Right lung (tissue), 5 donors: ENCODE measurements around the gene SMARCAD1. TPM values are rescaled to one million over a fixed set of nuclear protein-coding genes. Genes with fewer than 3 reads are reported as not detected.

Source experiments
- DNase-seq, 2 donors: peaks; one replicate each; pipeline ENCODE4 v3.0.0-alpha.2; 2013
- polyA plus RNA-seq, 5 donors: library from polyadenylated mRNA; unstranded; fragments of 120-200 nt; gene quantifications; one replicate each; pipeline versions ENCODE4 v1.2.1 to v1.2.3, GENCODE V29; 2013; ENCODE audit warnings: inconsistent platforms in 1 of 5, low replicate concordance in 1 of 5; ENCODE audit not compliant: insufficient read length in 5 of 5, insufficient read depth in 1 of 5

SMARCAD1 gene
- polyA plus RNA-seq, 5 donors, result 41.9 to 72.0 (median 60.7) TPM

- DNase-seq, result peak in 1 of 2 donors; percentile 7
Measured at GRCh38 chr4:94228493-94229216, 21.0 kb downstream of the SMARCAD1 start.

GRCh38 chr4:94232519-94232918 lies 24.9 kb downstream of the SMARCAD1 start:
- DNase-seq, result no peak

- no peak for DNase-seq
Measured at GRCh38 chr4:94235825-94236224, 28.2 kb downstream of the SMARCAD1 start.

- DNase-seq, result no peak
Measured at GRCh38 chr4:94237271-94237670, 29.6 kb downstream of the SMARCAD1 start.

- no peak for DNase-seq
Measured at GRCh38 chr4:94238160-94238559, 30.5 kb downstream of the SMARCAD1 start.

- DNase-seq, result no peak
Measured at GRCh38 chr4:94240384-94240783, 32.7 kb downstream of the SMARCAD1 start.

GRCh38 chr4:94244087-94244828 lies 36.6 kb downstream of the SMARCAD1 start:
- no peak for DNase-seq

GRCh38 chr4:94244829-94245185 lies 37.1 kb downstream of the SMARCAD1 start:
- DNase-seq, result no peak

GRCh38 chr4:94251094-94251493 lies 43.4 kb downstream of the SMARCAD1 start:
- no peak for DNase-seq

- no peak for DNase-seq
Measured at GRCh38 chr4:94253036-94253435, 45.4 kb downstream of the SMARCAD1 start.

GRCh38 chr4:94256144-94256783 lies 48.6 kb downstream of the SMARCAD1 start:
- no peak for DNase-seq

- DNase-seq, result no peak
Measured at GRCh38 chr4:94256828-94257227, 49.2 kb downstream of the SMARCAD1 start.

- DNase-seq, result no peak
Measured at GRCh38 chr4:94262163-94263016, 54.7 kb downstream of the SMARCAD1 start.

GRCh38 chr4:94267037-94267436 lies 59.4 kb downstream of the SMARCAD1 start:
- no peak for DNase-seq

GRCh38 chr4:94271248-94271647 lies 63.6 kb downstream of the SMARCAD1 start:
- no peak for DNase-seq

- DNase-seq, result no peak
Measured at GRCh38 chr4:94274912-94275311, 67.2 kb downstream of the SMARCAD1 start.

GRCh38 chr4:94276204-94276603 lies 68.5 kb downstream of the SMARCAD1 start:
- peak in 1 of 2 donors; percentile 3 for DNase-seq

GRCh38 chr4:94277534-94277933 lies 69.9 kb downstream of the SMARCAD1 start:
- peak; percentile 18 to 31 for DNase-seq

- DNase-seq, result no peak
Measured at GRCh38 chr4:94278781-94279180, 71.1 kb downstream of the SMARCAD1 start.

GRCh38 chr4:94284889-94285288 lies 77.2 kb downstream of the SMARCAD1 start:
- no peak for DNase-seq

GRCh38 chr4:94285666-94286065 lies 78.0 kb downstream of the SMARCAD1 start:
- no peak for DNase-seq

GRCh38 chr4:94290245-94290644 lies 82.6 kb downstream of the SMARCAD1 start:
- DNase-seq, result no peak
